OCI-LY7 (cell line): ENCODE data around the gene FBXO44. TPM values are rescaled to one million over a fixed set of nuclear protein-coding genes. Genes with fewer than 3 reads are reported as not detected.

Experiments
- BruUV-seq: library from RNA; stranded (reverse); fragments of 400-500 nt; replicated peaks from 2 replicates; lab custom pipeline; 2021; lab: Mats Ljungman, UMichigan
- CTCF ChIA-PET: fragments of 300-600 bp; sonication (Branson Sonifier 250); formaldehyde crosslinking; loops from one replicate; lab custom pipeline; 2022; ENCODE audit warnings: antibody characterized with exemption; ENCODE audit not compliant: unreplicated experiment; lab: Charles Lee
- POLR2A ChIA-PET: fragments of 300-600 bp; sonication (Branson Sonifier 250); formaldehyde crosslinking; loops from one replicate; lab custom pipeline; 2022; ENCODE audit warnings: antibody characterized with exemption; lab: Charles Lee
- DNase-seq: peaks from one replicate; pipeline ENCODE4 v3.0.0-alpha.2; 2015; ENCODE audit warnings: low spot score
- H2AFZ ChIP-seq: fragments of 200-600 bp; sonication (generic), shearing (Covaris generic); 2 replicates; pipeline ENCODE4 v1.6.1; 2014; ENCODE audit warnings: mild to moderate bottlenecking, antibody characterized with exemption, low read length, moderate library complexity
- H3K27ac ChIP-seq: fragments of 200-600 bp; sonication (generic); 2 replicates; pipeline ENCODE4 v1.5.1; 2014; ENCODE audit warnings: mixed run types, low read depth, mild to moderate bottlenecking, moderate library complexity, low read length, inconsistent platforms; ENCODE audit not compliant: poor library complexity, severe bottlenecking
- H3K36me3 ChIP-seq: fragments of 200-600 bp; sonication (generic); 2 replicates; pipeline ENCODE4 v1.6.1; 2014; ENCODE audit warnings: mild to moderate bottlenecking, antibody characterized with exemption, low read length, moderate library complexity, mixed read lengths; ENCODE audit not compliant: insufficient read depth
- H3K4me1 ChIP-seq: fragments of 200-600 bp; sonication (generic); 2 replicates; pipeline ENCODE4 v1.5.1; 2014; ENCODE audit warnings: mild to moderate bottlenecking, low read length; ENCODE audit not compliant: insufficient read depth, poor library complexity, severe bottlenecking
- H3K4me2 ChIP-seq: fragments of 200-600 bp; sonication (generic); 2 replicates; pipeline ENCODE4 v1.6.1; 2014; ENCODE audit warnings: mild to moderate bottlenecking, low read length
- H3K4me3 ChIP-seq: fragments of 200-600 bp; sonication (generic); 2 replicates; pipeline ENCODE4 v1.5.1; 2014; ENCODE audit warnings: mild to moderate bottlenecking, low read depth, low read length; ENCODE audit not compliant: poor library complexity, severe bottlenecking
- H3K79me2 ChIP-seq: fragments of 200-600 bp; sonication (generic); 2 replicates; pipeline ENCODE4 v1.6.1; 2016; ENCODE audit warnings: low read depth, mild to moderate bottlenecking, low read length, moderate library complexity, mixed read lengths; ENCODE audit not compliant: insufficient read depth
- H3K9me2 ChIP-seq: fragments of 200-600 bp; sonication (generic); 2 replicates; pipeline ENCODE4 v1.6.1; 2016; ENCODE audit warnings: mild to moderate bottlenecking, low read length, mixed read lengths; ENCODE audit not compliant: insufficient read depth
- H3K9me3 ChIP-seq: fragments of 200-600 bp; sonication (generic); 2 replicates; pipeline ENCODE4 v1.6.1; 2014; ENCODE audit warnings: mild to moderate bottlenecking, mixed run types, low read length, mixed read lengths
- H4K20me1 ChIP-seq: fragments of 200-600 bp; sonication (generic); 2 replicates; pipeline ENCODE4 v1.6.1; 2014; ENCODE audit warnings: mild to moderate bottlenecking, antibody characterized with exemption, low read length, moderate library complexity, mixed read lengths; ENCODE audit not compliant: insufficient read depth
- EZH2phosphoT487 ChIP-seq: fragments of 200-600 bp; sonication (generic); IDR thresholded peaks from 2 replicates; pipeline ENCODE4 v1.6.1; 2018; ENCODE audit warnings: low read depth, borderline replicate concordance, mild to moderate bottlenecking, mixed run types, antibody characterized with exemption, low read length, moderate library complexity, mixed read lengths
- intact Hi-C: fragments of 100-400 bp; cut with micrococcal nuclease; formaldehyde crosslinking; loops from one replicate; pipeline ENCODE4 v1.10.0; 2022; ENCODE audit not compliant: unreplicated experiment
- total RNA-seq, 2 experiments: library from RNA; depleted of rRNA in 1 of 2; stranded (reverse); fragments of >200 nt in 1 of 2; shearing (Covaris generic) in 1 of 2; gene quantifications; 2 replicates each; pipeline ENCODE4 v1.2.3, GENCODE V29; 2014 to 2022
- TF ChIP-seq, protein P1 (sequence below): fragments of 200-600 bp; sonication (generic); conservative IDR thresholded peaks from 2 replicates; pipeline ENCODE4 v1.5.1; 2014; ENCODE audit warnings: mild to moderate bottlenecking, antibody characterized with exemption, low read length, moderate library complexity, mixed read lengths

FBXO44 gene
- total RNA-seq, 2 experiments from 2014 or later, result 16.2 to 20.8 TPM

DNA sequence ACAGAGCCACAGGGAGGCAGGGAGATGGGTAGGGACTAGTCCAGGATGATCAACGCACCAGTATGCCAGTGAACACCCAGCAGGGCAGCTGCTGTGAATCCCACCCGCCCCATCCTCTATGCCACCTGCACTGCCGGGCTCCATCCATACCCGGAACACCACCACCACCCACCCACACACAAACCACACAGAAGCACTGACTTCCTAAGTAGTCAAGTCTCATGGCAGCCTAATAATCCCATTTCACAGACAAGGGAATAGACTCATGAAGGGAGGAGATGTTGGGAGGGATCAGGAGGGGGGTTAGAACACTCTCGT is 43.2 kb downstream of the FBXO44 start:
- DNase-seq, result no peak
- POLR2A ChIA-PET, result no interaction called here

DNA sequence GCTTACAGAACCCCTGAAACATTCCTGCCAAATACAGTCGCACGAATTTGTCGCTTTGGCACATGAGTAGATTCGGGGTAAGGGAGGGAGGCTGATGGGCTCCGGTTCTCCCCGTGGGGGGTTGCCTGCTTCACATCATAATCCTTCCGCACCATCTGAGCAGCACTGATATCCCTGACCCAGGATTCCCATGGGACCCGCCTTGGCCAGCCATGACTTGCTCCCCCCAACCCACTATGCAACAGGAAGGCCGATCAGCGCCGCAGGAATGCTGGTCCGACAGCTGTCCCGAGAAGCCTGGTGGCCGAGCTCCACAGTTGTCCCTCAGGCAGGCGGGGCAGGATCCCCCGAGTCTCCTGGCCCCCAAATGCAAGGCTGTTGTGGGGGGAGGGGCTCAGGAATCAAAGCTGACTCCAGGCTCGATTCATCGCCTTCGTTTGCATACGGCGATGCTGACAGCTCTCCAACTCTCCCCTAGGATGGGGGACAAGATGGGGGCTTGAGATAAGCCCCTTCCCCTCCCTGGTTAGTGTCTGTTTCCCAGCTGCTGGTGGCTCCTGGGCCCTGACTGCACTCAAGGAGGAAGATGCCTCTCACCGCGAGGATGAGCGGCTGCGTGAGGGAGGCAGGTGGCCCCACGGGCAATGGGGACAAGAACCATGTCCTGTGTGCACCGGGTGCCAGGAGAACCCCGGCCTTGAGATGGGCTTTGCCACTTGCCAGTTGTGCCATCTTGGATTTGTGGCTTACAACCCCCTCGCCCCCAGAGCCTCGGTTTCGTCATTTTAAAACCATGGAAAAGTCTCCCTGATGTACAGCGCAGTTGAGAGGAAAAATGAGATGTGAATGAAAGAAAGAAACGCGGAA is 46.2 kb downstream of the FBXO44 start:
- Histone ChIP-seq H3K9me3 (no peaks in the 10 kb centered on the region), H4K20me1 (no peaks in the 10 kb centered on the region), H3K36me3 (no peaks in the 10 kb centered on the region), H3K4me3 (no peak overlapping the region), H2AFZ (no peak overlapping the region), H3K27ac (no peak overlapping the region), H3K4me2 (no peak overlapping the region), H3K9me2 (no peaks in the 10 kb centered on the region), H3K79me2 (no peaks in the 10 kb centered on the region), H3K4me1 (no peaks in the 10 kb centered on the region)
- POLR2A ChIA-PET, result no interaction called here
- DNase-seq, result no peak
- CTCF ChIA-PET, result no interaction called here
- TF ChIP-seq, protein P1, sequence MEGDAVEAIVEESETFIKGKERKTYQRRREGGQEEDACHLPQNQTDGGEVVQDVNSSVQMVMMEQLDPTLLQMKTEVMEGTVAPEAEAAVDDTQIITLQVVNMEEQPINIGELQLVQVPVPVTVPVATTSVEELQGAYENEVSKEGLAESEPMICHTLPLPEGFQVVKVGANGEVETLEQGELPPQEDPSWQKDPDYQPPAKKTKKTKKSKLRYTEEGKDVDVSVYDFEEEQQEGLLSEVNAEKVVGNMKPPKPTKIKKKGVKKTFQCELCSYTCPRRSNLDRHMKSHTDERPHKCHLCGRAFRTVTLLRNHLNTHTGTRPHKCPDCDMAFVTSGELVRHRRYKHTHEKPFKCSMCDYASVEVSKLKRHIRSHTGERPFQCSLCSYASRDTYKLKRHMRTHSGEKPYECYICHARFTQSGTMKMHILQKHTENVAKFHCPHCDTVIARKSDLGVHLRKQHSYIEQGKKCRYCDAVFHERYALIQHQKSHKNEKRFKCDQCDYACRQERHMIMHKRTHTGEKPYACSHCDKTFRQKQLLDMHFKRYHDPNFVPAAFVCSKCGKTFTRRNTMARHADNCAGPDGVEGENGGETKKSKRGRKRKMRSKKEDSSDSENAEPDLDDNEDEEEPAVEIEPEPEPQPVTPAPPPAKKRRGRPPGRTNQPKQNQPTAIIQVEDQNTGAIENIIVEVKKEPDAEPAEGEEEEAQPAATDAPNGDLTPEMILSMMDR, result no peak
- TF ChIP-seq EZH2phosphoT487, result no peak
- no TSS peak for BruUV-seq
- intact Hi-C loops, result no loop called here

More for the DNA sequence above, 43.2 kb downstream of the FBXO44 start:
- Histone ChIP-seq H3K4me1 (no peaks in the 10 kb centered on the region), H3K9me3 (no peaks in the 10 kb centered on the region), H3K79me2 (no peaks in the 10 kb centered on the region), H3K27ac (no peak overlapping the region), H2AFZ (no peak overlapping the region), H3K36me3 (no peaks in the 10 kb centered on the region), H3K4me3 (no peak overlapping the region), H3K4me2 (no peak overlapping the region), H3K9me2 (no peaks in the 10 kb centered on the region), H4K20me1 (no peaks in the 10 kb centered on the region)
- intact Hi-C loops, result no loop called here
- BruUV-seq, result no TSS peak
- CTCF ChIA-PET, result no interaction called here
- TF ChIP-seq, protein P1, result no peak
- TF ChIP-seq EZH2phosphoT487, result no peak

DNA sequence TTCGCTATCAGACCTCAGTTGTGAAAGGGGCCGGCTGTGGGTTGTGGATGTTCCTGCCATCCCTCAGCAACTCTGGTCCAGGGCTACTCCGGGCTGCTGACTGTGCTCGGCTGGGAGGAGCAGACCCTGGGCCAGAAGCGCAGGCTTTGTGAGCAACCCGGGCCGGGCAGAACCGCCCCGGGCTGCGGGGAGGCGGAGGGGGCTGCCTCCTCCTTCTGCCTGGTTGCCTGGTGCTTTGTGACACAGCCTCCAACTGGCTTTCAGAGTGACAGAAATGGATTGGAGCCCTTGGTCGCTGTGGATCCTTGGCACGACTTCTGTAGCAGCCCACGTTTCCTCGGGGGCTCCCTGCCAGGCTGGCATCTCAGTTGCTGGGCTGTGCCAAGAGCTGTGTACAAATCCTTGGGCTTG is 46.9 kb downstream of the FBXO44 start:
- H3K27ac ChIP-seq, result no peak overlapping the region
- no peak overlapping the region for H3K4me2 ChIP-seq
- CTCF ChIA-PET, result no interaction called here
- no peak overlapping the region for H2AFZ ChIP-seq
- TF ChIP-seq, protein P1, result no peak
- TF ChIP-seq EZH2phosphoT487, result no peak
- no peaks in the 10 kb centered on the region for H4K20me1 ChIP-seq
- intact Hi-C loops, result no loop called here
- H3K4me3 ChIP-seq, result no peak overlapping the region
- no peaks in the 10 kb centered on the region for H3K4me1 ChIP-seq
- H3K79me2 ChIP-seq, result no peaks in the 10 kb centered on the region
- no peaks in the 10 kb centered on the region for H3K9me3 ChIP-seq
- POLR2A ChIA-PET, result no interaction called here
- BruUV-seq, result no TSS peak
- no peaks in the 10 kb centered on the region for H3K9me2 ChIP-seq
- DNase-seq, result no peak
- no peaks in the 10 kb centered on the region for H3K36me3 ChIP-seq
